ENCODE results near the gene PDXDC1.
"Not testable (repeated sequence)": the region's sequence is repeated elsewhere in the genome, so short reads cannot be mapped to it uniquely, and the experiment has no call there.

DNA sequence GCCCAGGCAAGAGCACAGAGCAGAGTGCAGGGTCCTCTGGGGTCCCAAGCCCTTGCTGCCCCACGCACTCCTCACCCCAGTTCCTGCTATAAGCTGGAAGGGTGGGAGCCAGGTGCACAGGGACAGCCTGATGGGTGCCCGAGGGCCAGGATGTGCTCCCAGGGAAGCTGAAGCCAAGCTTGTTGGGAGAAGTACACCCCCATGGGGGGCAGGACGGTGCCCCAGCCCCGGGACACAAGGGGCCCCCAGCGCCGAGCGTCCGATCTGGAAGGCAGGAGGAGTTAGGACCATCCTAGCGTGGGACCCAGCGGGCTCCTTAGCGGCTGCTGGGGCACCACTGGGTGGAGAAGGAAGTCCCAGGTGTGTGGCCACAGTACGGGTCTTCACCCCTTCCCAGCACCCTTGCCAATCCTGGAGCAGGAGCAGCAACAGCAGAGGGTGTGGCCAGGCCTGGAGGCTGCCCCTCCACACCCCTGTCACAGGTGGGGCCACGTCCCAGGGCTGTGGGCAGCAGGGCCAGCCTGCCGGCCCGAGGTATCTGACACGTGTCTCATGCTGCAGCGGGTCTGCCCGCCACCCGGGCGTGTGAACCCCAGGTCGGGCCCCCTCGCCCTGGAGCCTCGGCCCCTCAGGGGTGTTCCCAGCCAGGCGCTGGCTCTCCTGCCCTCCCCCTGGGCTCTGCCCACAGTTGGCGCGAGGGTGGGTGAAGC, 168.2 kb downstream of the PDXDC1 start:
- TF ChIP-seq, protein P1, sequence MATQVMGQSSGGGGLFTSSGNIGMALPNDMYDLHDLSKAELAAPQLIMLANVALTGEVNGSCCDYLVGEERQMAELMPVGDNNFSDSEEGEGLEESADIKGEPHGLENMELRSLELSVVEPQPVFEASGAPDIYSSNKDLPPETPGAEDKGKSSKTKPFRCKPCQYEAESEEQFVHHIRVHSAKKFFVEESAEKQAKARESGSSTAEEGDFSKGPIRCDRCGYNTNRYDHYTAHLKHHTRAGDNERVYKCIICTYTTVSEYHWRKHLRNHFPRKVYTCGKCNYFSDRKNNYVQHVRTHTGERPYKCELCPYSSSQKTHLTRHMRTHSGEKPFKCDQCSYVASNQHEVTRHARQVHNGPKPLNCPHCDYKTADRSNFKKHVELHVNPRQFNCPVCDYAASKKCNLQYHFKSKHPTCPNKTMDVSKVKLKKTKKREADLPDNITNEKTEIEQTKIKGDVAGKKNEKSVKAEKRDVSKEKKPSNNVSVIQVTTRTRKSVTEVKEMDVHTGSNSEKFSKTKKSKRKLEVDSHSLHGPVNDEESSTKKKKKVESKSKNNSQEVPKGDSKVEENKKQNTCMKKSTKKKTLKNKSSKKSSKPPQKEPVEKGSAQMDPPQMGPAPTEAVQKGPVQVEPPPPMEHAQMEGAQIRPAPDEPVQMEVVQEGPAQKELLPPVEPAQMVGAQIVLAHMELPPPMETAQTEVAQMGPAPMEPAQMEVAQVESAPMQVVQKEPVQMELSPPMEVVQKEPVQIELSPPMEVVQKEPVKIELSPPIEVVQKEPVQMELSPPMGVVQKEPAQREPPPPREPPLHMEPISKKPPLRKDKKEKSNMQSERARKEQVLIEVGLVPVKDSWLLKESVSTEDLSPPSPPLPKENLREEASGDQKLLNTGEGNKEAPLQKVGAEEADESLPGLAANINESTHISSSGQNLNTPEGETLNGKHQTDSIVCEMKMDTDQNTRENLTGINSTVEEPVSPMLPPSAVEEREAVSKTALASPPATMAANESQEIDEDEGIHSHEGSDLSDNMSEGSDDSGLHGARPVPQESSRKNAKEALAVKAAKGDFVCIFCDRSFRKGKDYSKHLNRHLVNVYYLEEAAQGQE (IDR thresholded peaks at IDR 0.05; ENCODE audit: insufficient replicate concordance, low read depth): not testable (repeated sequence)
- TF ChIP-seq, protein P2, sequence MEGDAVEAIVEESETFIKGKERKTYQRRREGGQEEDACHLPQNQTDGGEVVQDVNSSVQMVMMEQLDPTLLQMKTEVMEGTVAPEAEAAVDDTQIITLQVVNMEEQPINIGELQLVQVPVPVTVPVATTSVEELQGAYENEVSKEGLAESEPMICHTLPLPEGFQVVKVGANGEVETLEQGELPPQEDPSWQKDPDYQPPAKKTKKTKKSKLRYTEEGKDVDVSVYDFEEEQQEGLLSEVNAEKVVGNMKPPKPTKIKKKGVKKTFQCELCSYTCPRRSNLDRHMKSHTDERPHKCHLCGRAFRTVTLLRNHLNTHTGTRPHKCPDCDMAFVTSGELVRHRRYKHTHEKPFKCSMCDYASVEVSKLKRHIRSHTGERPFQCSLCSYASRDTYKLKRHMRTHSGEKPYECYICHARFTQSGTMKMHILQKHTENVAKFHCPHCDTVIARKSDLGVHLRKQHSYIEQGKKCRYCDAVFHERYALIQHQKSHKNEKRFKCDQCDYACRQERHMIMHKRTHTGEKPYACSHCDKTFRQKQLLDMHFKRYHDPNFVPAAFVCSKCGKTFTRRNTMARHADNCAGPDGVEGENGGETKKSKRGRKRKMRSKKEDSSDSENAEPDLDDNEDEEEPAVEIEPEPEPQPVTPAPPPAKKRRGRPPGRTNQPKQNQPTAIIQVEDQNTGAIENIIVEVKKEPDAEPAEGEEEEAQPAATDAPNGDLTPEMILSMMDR (IDR thresholded peaks at IDR 0.05; ENCODE audit: insufficient read depth, low read length): not testable (repeated sequence)
- TF ChIP-seq POLR2AphosphoS5, GABPA (IDR thresholded peaks at IDR 0.05; ENCODE audit: low read depth): not testable (repeated sequence)

All from HL-60 (cell line).